Calu3 (cell line): Measurements from ENCODE around the gene KHK. TPM values are rescaled to one million over a fixed set of nuclear protein-coding genes. Genes with fewer than 3 reads are reported as not detected.

ENCODE experiments used
- BruUV-seq: library from RNA; stranded (reverse); fragments of 400-500 nt; replicated peaks from 2 replicates; lab custom pipeline; 2021; lab: Mats Ljungman, UMichigan
- CTCF ChIA-PET: fragments of 300-600 bp; sonication (Branson Sonifier 250); formaldehyde crosslinking; loops from one replicate; lab custom pipeline; 2022; ENCODE audit warnings: antibody characterized with exemption; lab: Charles Lee
- DNase-seq: peaks from one replicate; pipeline ENCODE4 v3.0.0; 2022
- H3K27ac Mint-ChIP-seq: one replicate; pipeline ENCODE4 v1.8.0; 2022; ENCODE audit warnings: mixed read lengths; ENCODE audit not compliant: unreplicated experiment
- H3K27me3 Mint-ChIP-seq: one replicate; pipeline ENCODE4 v1.8.0; 2022; ENCODE audit warnings: mixed read lengths; ENCODE audit not compliant: unreplicated experiment
- H3K36me3 Mint-ChIP-seq: one replicate; pipeline ENCODE4 v1.8.0; 2022; ENCODE audit warnings: mild to moderate bottlenecking, moderate library complexity, mixed read lengths; ENCODE audit not compliant: insufficient read depth, unreplicated experiment
- H3K4me1 Mint-ChIP-seq: one replicate; pipeline ENCODE4 v1.8.0; 2022; ENCODE audit warnings: mild to moderate bottlenecking, low read depth, mixed read lengths; ENCODE audit not compliant: unreplicated experiment
- H3K4me3 Mint-ChIP-seq: one replicate; pipeline ENCODE4 v1.8.0; 2022; ENCODE audit warnings: mild to moderate bottlenecking, low read depth, moderate library complexity, mixed read lengths; ENCODE audit not compliant: unreplicated experiment
- H3K9me3 Mint-ChIP-seq: one replicate; pipeline ENCODE4 v1.8.0; 2022; ENCODE audit warnings: low read depth, mixed read lengths; ENCODE audit not compliant: unreplicated experiment
- CTCF ChIP-seq: fragments of 200-600 bp; IDR thresholded peaks from one replicate; pipeline ENCODE4 v1.8.0; 2022; ENCODE audit warnings: antibody characterized with exemption; ENCODE audit not compliant: unreplicated experiment
- intact Hi-C: fragments of 100-400 bp; cut with micrococcal nuclease; formaldehyde crosslinking; loops from one replicate; pipeline ENCODE4 v1.10.0; 2022; ENCODE audit not compliant: unreplicated experiment
- total RNA-seq: library from RNA; stranded (reverse); gene quantifications from 2 replicates; pipeline ENCODE4 v1.2.3, GENCODE V29; 2022

Gene KHK
- total RNA-seq, 1 experiment from 2014 or later = 4.2 TPM

GRCh38 chr2:27080603-27080936, 6.0 kb upstream of the KHK start:
- Mint-ChIP-seq H3K4me1 (peaks cover 13% of the 10 kb centered on the region), H3K27ac (no peak overlapping the region), H3K27me3 (peaks cover 36% of the 10 kb centered on the region), H3K4me3 (no peak overlapping the region), H3K36me3 (peaks cover 7% of the 10 kb centered on the region), H3K9me3 (no peaks in the 10 kb centered on the region)
- no peak for DNase-seq
- no TSS peak for BruUV-seq
- CTCF ChIA-PET = interaction anchor here (0.7 to 1.0 kb wide), 3 partner anchors 8 to 199 kb away, joined by 3 to 4 read pairs (median 3); no protein-coding TSS in a partner anchor
- intact Hi-C loops = no loop called here
- TF ChIP-seq CTCF = no peak

DNA sequence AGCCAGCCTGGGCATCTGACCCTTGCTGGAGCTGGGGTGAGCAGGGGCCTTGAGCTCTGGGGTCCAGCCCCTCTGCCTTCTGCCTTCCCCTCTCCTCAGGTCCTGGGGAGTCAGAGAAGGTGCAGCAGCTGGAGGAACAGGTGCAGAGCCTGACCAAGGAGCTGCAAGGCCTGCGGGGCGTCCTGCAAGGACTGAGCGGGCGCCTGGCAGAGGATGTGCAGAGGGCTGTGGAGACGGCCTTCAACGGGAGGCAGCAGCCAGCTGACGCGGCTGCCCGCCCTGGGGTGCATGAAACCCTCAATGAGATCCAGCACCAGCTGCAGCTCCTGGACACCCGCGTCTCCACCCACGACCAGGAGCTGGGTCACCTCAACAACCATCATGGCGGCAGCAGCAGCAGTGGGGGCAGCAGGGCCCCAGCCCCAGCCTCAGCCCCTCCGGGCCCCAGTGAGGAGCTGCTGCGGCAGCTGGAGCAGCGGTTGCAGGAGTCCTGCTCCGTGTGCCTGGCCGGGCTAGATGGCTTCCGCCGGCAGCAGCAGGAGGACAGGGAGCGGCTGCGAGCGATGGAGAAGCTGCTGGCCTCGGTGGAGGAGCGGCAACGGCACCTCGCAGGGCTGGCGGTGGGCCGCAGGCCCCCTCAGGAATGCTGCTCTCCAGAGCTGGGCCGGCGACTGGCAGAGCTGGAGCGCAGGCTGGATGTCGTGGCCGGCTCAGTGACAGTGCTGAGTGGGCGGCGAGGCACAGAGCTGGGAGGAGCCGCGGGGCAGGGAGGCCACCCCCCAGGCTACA, 4.4 kb upstream of the KHK start:
- no TSS peak for BruUV-seq
- CTCF ChIA-PET = interaction anchor here (0.6 to 1.4 kb wide), 3 partner anchors 11 to 82 kb away, joined by 3 to 8 read pairs (median 4); partner anchors contain the start of genes AGBL5 and OST4
- DNase-seq = no peak
- H3K4me1 Mint-ChIP-seq = peaks cover 17% of the 10 kb centered on the region
- no peak for TF ChIP-seq CTCF
- H3K27me3 Mint-ChIP-seq = peaks cover 20% of the 10 kb centered on the region
- H3K4me3 Mint-ChIP-seq = no peak overlapping the region
- intact Hi-C loops = no loop called here
- H3K9me3 Mint-ChIP-seq = no peaks in the 10 kb centered on the region
- no peak overlapping the region for H3K27ac Mint-ChIP-seq
- H3K36me3 Mint-ChIP-seq = peaks cover 24% of the 10 kb centered on the region

GRCh38 chr2:27082773-27083409, 3.7 kb upstream of the KHK start:
- no peak for DNase-seq
- no peak overlapping the region for H3K4me3 Mint-ChIP-seq
- H3K9me3 Mint-ChIP-seq = no peaks in the 10 kb centered on the region
- peaks cover 25% of the 10 kb centered on the region for H3K36me3 Mint-ChIP-seq
- H3K27me3 Mint-ChIP-seq = peaks cover 13% of the 10 kb centered on the region
- BruUV-seq = no TSS peak
- no peak for TF ChIP-seq CTCF
- no peak overlapping the region for H3K27ac Mint-ChIP-seq
- CTCF ChIA-PET = interaction anchor here (0.6 to 1.4 kb wide), 2 partner anchors 15 to 81 kb away, joined by 3 to 4 read pairs; no protein-coding TSS in a partner anchor
- peaks cover 20% of the 10 kb centered on the region for H3K4me1 Mint-ChIP-seq
- intact Hi-C loops = no loop called here

- no peak for TF ChIP-seq CTCF
- Mint-ChIP-seq H3K4me3 (no peak overlapping the region), H3K36me3 (peaks cover 25% of the 10 kb centered on the region), H3K27ac (no peak overlapping the region), H3K27me3 (peaks cover 5% of the 10 kb centered on the region), H3K4me1 (peaks cover 20% of the 10 kb centered on the region), H3K9me3 (no peaks in the 10 kb centered on the region)
- no TSS peak for BruUV-seq
- no peak for DNase-seq
- intact Hi-C loops = no loop called here
- CTCF ChIA-PET = interaction anchor here (0.6 to 1.4 kb wide), 2 partner anchors 14 to 210 kb away, joined by 4 read pairs; no protein-coding TSS in a partner anchor
Observed at GRCh38 chr2:27083410-27084296, 2.9 kb upstream of the KHK start.
